Measurements from ENCODE around the gene SDSL.
A peak's percentile ranks its signal among the peaks of the same experiment; 100 is the strongest.

SDSL gene

GRCh38 chr12:113422886-113423669 lies 898 bp downstream of the SDSL start:
- no peak for DNase-seq

GRCh38 chr12:113424456-113424855 lies 2.3 kb downstream of the SDSL start:
- no peak for DNase-seq

GRCh38 chr12:113424915-113425823 lies 3.0 kb downstream of the SDSL start:
- peak; percentile 54 for DNase-seq

GRCh38 chr12:113425960-113426453 lies 3.8 kb downstream of the SDSL start:
- DNase-seq: no peak

GRCh38 chr12:113427882-113428281 lies 5.7 kb downstream of the SDSL start:
- DNase-seq: no peak

- DNase-seq: no peak
Measured at GRCh38 chr12:113428482-113428881, 6.3 kb downstream of the SDSL start.

GRCh38 chr12:113432986-113433385 lies 10.8 kb downstream of the SDSL start:
- no peak for DNase-seq

- no peak for DNase-seq
Measured at GRCh38 chr12:113435367-113435766, 13.2 kb downstream of the SDSL start.

- DNase-seq: no peak
Measured at GRCh38 chr12:113436586-113436985, 14.4 kb downstream of the SDSL start.

GRCh38 chr12:113436993-113437728 lies 15.0 kb downstream of the SDSL start:
- no peak for DNase-seq

GRCh38 chr12:113437729-113438100 lies 15.5 kb downstream of the SDSL start:
- DNase-seq: no peak

GRCh38 chr12:113438523-113439300 lies 16.5 kb downstream of the SDSL start:
- DNase-seq: no peak

GRCh38 chr12:113439301-113439597 lies 17.1 kb downstream of the SDSL start:
- DNase-seq: no peak

- DNase-seq: no peak
Measured at GRCh38 chr12:113439606-113440030, 17.4 kb downstream of the SDSL start.

- no peak for DNase-seq
Measured at GRCh38 chr12:113440336-113440735, 18.2 kb downstream of the SDSL start.

- DNase-seq: no peak
Measured at GRCh38 chr12:113440947-113441782, 19.0 kb downstream of the SDSL start.

- no peak for DNase-seq
Measured at GRCh38 chr12:113443030-113443539, 20.9 kb downstream of the SDSL start.

GRCh38 chr12:113445544-113446171 lies 23.5 kb downstream of the SDSL start:
- no peak for DNase-seq

- no peak for DNase-seq
Measured at GRCh38 chr12:113448873-113449272, 26.7 kb downstream of the SDSL start.

GRCh38 chr12:113449299-113449698 lies 27.1 kb downstream of the SDSL start:
- DNase-seq: no peak

- no peak for DNase-seq
Measured at GRCh38 chr12:113449839-113450238, 27.7 kb downstream of the SDSL start.

All from CD4-positive, alpha-beta T cell treated with Interleukin-12 subunit alpha and Interleukin-12 subunit beta, for 1 hour (primary cell).